Hematopoietic multipotent progenitor cell treated with erythropoietin and hydrocortisone succinate and interleukin-3 and kit ligand, for 15 days (in vitro differentiated cells): ENCODE measurements around the gene RHAG.

Experiments
- DNase-seq: peaks from one replicate; pipeline ENCODE4 v3.0.0-alpha.2; 2015; ENCODE audit warnings: low spot score

Gene RHAG

GRCh38 chr6:49564552-49564951 is 72.1 kb downstream of the RHAG start:
- DNase-seq = no peak

- no peak for DNase-seq
Observed at GRCh38 chr6:49563006-49563886, 73.4 kb downstream of the RHAG start.

- DNase-seq = no peak
Observed at GRCh38 chr6:49558238-49558637, 78.4 kb downstream of the RHAG start.

- DNase-seq = no peak
Observed at GRCh38 chr6:49557177-49557576, 79.5 kb downstream of the RHAG start.

- no peak for DNase-seq
Observed at GRCh38 chr6:49556429-49556837, 80.2 kb downstream of the RHAG start.

- DNase-seq = no peak
Observed at GRCh38 chr6:49555951-49556350, 80.7 kb downstream of the RHAG start.
